Measurements from ENCODE around the gene C2orf81.

DNA sequence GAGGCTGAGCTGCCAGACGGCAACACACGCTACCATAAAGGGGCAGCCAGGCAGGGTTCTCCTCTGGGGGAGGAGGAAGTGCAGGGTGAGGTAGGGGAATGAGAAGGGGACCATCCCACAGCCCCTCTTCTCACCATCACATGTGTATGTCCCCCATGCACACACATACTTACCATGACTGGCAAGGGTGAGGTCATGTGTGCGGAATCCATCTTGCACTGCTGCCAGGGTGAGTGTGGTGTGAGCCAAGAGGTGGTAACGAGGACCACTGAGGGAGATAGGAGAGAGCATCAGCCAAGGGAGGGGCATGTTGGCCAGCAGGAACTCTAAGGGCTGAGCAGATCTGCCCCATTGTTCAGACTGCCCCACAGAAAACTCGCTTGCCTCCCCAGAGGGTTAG, 7.3 kb upstream of the C2orf81 start:
- TF ChIP-seq POLR2AphosphoS5 (IDR thresholded peaks at IDR 0.05), result no peak
- TF ChIP-seq, protein P1, sequence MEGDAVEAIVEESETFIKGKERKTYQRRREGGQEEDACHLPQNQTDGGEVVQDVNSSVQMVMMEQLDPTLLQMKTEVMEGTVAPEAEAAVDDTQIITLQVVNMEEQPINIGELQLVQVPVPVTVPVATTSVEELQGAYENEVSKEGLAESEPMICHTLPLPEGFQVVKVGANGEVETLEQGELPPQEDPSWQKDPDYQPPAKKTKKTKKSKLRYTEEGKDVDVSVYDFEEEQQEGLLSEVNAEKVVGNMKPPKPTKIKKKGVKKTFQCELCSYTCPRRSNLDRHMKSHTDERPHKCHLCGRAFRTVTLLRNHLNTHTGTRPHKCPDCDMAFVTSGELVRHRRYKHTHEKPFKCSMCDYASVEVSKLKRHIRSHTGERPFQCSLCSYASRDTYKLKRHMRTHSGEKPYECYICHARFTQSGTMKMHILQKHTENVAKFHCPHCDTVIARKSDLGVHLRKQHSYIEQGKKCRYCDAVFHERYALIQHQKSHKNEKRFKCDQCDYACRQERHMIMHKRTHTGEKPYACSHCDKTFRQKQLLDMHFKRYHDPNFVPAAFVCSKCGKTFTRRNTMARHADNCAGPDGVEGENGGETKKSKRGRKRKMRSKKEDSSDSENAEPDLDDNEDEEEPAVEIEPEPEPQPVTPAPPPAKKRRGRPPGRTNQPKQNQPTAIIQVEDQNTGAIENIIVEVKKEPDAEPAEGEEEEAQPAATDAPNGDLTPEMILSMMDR (IDR thresholded peaks at IDR 0.05), result no peak
